ENCODE data around the gene C16orf87.

The C16orf87 gene

DNA sequence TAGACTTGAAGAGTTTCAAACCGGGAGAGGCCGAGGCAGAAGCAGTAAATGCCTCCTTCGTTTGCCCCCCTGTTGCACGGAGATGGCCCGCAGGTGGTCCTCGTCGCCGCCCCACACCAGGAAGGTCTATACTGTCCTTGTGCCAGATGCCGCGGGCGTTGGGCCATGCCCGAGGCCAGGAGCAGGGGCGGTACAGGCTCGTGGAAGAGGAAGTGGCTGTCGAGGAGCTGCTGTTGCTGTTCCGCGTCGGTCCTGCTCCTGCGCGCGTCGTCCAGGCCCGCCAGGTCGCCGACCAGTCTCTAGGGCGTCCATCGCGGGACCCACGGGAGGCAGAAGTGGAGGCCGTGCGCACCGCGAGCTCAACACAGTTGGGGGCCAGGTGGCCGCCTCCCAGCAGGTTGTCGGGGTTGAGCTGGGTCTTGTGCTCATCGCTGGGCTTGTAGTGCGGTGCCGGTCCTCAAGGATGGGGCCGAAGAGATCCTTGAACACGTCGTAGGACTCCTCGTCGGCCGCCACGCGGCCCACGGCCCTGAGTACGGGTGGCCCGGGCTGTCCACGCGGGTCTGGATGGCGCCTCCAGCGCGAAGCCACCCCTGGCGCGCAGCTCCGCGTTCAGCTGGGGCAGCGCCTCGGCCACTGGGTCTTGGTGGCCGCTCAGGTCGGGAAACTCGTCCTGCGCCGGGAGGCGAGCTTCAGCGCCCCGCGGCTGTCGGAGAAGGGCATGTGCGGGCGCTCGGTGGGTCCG is 13.1 kb upstream of the C16orf87 start:
- no peak for DNase-seq

DNA sequence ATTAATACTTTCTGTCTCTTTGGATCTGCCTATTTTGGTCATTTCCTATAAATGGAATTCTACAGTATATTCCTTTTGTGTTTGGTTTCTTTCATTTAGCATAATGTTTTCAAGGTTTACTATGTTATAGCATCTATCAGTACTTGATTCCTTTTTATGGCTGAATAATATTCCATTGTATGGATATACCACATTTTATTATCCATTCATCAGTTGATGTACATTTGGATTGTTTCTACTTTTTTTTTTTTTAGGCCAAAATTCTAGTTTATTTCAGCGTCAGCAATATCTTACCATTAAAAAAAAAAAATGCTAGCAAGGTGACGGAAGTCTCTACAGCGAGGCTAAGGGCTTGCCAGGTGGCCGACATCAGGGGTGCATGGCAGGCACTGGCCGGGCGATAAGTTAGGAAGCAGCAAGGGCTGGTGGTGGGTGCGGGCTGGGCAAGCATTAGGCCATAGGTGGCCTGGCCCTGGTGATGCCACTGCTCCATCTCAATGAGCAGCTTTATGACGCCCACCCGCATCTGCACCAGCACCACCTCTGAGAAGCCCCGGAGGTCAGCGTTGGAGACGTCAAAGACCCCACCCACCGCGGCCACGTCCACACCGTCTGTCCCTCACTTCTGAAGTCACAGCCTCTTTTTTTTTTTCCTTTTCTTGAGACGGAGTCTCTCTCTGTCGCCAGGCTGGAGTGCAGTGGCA is 11.4 kb upstream of the C16orf87 start:
- DNase-seq, result no peak

DNA sequence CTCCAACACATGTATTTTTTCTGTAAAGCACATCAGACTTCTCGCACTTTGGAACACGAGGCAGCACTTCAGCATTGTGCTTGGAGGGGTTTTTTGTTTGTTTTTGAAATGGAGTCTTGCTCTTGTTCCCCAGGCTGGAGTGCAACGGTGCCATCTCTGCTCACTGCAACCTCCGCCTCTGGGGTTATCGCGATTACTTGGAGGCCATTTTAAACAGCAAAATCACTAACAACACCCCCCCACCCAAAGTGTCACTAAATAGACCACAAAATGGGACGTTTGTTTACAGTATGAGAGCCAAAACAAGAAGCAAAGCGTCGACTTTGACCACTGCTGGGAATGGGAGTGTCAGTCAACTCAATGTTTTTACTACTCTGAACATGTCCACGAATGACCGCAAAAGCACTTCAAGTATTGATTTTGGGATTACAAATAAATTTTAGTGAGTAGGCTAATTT is 9.0 kb upstream of the C16orf87 start:
- no peak for DNase-seq

DNA sequence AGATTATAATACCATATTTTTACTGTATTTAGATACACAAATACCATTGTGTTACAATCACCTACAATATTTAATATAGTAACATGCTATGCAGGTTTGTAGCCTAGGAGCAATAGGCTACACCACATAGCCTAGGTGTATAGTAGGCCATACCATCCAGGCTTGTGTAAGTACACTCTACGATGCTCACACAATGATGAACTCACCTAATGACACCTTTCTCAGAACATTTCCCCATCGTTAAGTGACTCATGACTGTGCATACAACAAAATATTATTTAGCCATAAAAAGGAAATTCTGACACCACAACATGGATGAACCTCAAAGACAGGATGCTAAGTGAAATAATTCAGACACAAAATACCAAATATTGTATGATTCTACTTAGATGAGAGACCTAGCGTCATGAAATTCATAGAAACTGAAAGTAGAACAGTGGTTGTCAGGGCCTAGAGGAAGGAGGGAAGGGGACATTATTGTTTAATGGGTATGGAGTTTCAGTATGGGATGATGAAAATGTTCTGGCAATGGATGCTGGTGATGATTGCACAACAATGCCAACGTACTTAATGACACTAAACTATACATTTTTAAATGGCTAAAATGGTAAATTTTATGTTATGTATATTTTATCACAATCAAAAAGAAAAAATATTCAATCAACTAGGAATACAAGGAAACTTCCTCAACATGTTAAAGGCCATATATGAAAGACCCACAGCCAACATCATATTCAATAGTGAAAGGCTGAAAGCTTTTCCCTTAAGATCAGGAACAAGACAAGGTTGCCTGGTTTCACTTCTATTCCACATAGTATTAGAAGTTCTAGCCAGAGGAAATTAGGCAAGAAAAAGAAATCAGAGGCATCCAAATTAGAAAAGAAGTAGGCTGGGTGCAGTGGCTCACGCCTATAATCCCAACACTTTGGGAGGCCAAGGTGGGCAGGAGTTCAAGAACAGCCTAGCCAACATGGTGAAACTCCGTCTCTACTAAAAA is 5.9 kb upstream of the C16orf87 start:
- DNase-seq, result no peak

DNA sequence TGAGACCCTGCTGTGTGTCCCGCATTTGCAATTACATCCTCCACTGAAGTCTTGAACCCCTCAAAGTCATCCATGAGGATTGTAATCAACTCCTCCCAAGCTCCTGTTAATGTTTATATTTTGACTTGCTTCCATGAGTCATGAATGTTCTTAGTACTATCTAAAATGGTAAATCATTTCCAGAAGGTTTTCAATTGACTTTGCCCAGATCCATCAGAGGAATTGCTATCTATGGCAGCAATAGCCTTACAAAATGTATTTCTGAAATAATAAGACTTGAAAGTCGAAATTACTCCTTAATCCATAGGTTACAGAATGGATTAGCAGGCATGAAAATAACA is 2.5 kb upstream of the C16orf87 start:
- DNase-seq, result no peak

DNA sequence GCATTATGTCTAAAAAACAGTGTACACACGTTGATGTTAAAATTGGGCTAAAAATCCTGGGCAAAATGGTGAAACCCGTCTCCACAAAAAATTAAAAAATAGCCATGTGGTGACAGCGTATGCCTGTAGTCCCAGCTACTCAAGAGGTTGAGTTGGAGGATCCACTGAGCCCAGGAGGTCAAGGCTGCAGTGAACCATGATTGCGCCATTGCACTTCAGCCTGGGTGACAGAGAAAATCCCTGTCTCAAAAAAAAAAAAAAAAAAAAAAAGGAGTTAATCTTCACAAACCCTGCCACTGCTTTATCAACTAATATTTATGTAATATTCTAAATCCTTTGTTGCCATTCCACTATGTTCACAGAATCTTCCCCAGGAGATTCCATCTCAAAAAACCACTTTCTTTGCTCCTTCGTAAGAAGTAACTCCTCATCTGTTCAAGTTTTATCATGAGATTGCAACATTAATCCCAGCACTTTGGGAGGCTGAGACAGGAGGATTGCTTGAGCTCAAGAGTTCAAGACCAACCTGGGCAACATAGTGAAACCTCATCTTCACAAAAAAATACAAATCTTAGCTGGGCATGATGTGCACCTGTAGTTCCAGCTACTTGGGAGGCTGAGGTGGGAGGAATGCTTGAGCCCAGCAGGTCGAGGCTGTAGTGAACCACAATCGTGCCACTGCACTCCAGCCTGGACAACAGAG is 1.9 kb upstream of the C16orf87 start:
- no peak for DNase-seq

DNA sequence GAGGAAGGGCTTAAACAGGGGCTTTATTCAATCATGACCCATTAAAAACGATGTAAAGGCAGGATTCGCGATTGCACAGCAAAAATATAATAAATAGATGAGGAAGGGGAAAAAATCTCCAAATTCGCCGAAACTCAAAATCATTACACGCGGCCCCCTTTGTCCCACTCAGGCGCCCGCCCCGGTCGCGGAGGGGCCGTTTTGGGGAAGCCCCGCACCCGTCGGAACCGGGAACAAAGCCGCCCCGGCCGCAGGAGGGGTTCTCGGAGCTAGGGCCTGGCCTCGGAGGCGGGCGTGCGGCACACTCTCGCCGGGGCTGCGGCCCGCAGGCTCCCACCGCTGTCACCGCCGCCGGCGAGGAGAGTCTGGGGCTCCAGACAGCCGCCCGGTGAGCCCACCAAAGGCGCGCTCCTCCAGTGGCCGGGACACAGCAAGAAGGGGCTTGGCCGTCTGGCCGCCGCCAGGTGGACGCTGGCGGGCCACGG is 521 bp downstream of the C16orf87 start:
- DNase-seq, result no peak

DNA sequence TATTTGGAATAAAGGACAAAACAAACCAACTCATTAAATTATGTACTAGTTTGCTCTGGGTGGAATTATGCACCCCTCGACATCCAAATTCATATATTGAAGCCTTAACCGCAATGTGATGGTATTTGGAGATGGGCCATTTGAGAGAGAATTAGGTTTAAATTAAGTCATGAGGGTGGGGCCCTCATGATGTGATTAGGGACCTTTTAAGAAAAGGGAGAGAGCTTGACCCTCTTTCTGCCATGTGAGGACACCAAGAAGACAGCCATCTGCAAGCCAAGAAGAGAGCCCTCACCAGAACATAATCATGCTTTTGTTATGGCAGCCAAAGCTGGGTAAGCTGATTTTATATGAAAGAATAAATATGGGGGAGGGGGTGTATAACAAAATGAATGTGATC is 2.0 kb downstream of the C16orf87 start:
- no peak for DNase-seq

DNA sequence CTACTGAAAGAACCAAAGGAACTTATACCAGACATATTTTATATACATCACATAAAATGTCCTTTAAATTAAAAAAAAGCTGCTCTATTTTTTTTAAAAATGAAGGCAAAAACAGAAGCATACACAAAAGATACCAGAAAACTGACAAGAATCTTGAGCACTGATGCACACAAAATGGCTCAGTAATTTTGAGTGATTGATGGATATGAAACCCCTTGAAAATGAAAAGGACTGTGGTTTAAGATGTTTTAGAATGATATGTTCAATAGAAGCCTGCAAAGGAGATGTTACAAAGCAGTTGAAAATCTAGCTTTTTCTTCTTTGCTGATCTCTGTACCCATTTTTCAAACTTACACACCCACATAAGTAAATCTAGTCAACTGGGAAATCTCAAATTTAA is 2.7 kb downstream of the C16orf87 start:
- no peak for DNase-seq

DNA sequence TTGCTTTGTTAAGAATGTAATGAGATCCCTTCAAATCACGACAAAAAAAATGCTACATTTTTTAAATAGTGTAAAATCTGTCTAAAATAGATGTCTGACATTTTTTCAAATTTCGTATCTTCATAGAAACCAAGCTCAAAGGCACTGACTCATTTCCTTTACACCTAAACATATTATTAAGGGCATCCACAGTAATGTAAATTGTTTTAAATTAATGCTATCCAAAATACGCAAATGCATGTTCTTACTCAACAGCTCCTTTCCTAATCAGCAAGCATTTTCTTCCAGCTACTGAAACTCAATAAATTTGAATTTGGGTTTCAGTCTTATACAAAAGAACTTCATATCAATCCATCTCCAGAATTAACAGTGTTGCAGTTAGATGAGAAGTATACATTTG is 4.3 kb downstream of the C16orf87 start:
- DNase-seq, result no peak

DNA sequence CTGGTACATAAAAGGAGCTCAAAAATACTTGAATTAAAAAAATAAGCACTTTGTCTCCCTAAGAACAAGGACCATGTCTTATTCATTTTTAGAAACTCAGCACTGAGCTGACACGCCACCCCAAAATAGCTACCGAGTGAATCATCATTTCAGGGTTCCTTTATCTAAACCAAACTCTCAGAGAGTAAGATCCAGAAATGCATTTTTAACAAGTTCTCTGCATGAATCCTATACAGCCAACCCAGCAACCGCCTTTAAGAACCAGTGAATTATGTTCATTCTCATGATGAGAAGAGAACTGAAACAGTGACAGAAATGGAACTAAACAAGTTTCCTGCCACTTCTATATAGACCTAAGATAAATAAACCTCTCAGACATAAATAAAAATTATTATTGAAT is 8.7 kb downstream of the C16orf87 start:
- no peak for DNase-seq

DNA sequence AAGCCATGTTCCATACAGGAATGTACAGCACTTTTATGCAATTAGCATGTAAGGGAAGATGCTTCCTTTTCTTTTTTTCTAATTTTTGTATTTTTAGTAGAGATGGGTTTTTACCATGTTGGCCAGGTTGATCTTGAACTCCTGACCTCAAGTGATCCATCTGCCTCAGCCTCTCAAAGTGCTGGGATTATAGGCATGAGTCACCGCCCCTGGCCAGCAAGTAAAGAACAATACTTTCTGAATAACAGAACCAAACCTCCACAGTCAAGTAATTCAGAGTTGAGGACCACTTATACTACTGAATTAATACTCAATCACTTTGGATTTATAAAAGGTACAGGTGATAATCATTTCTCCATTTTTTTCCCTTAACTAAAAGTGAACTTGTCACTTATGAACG is 13.0 kb downstream of the C16orf87 start:
- DNase-seq, result no peak

DNA sequence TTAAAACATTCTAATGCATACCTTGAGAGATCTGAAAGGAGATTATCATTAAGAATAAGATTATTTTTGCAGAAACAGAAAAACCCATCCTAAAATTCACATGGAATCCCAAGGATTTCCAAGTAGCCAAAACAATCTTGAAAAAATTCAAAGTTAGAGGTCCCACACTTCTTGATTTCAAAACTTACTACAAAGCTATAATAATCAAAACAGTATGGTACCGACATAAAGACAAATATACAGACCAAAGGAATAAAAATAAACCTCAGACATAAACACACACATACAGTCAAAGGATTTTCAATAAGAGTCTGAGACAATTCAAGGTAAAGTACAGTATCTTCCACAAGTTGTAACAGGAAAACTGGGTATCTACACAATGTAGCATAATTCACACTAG is 16.2 kb downstream of the C16orf87 start:
- DNase-seq, result no peak

DNA sequence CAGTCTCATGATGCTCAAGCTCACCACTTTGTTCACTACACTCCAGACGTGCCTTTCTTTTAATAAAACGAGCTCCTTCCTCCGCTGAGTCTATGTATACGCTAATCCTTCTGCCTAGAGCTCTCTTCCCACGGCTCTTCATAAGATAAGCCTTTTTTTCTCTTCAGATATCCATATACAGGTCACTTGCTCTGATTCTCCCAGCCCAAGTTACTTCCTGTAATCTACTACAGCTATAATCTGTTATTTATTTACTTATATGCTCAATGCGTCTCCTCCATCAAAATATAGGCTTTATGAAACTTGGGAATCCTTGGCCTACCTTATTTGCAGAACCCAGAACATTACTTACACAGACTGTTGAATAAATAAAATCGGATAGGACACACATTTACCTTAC is 17.4 kb downstream of the C16orf87 start:
- DNase-seq, result no peak

DNA sequence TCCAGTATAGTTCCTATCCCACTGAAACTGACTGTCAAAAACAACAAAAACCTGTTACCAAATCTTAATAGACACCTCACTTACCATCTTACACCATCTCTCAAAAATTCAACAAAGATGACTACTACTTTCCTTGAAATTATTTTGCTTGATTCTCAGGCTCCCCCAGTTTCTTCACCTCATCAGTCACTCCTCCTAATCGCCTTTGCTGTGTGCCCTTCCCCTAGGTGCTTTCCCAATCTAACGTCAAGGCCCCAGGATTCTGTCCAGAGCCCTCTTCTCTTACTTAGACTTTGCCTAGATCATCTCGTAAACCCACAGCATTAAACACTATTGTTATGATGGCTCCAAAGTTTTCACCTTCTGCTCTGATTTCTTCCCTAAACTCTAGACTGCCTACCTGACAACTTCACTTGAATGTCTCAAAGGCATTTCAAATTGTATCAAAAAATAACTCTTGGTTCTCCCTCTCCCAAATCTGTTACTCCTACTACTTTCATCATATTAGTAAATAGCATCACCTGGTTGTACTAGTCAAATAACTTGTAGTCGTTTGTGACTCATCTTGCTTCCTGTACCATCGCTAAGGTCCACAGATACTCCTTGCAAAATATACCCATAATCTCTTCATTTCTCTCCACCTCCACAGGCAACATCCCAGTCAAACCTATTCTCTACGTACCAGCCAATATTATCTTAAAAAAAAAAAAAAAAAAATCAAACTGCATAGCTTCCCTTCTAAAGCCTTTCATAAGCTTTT is 18.0 kb downstream of the C16orf87 start:
- DNase-seq, result no peak

DNA sequence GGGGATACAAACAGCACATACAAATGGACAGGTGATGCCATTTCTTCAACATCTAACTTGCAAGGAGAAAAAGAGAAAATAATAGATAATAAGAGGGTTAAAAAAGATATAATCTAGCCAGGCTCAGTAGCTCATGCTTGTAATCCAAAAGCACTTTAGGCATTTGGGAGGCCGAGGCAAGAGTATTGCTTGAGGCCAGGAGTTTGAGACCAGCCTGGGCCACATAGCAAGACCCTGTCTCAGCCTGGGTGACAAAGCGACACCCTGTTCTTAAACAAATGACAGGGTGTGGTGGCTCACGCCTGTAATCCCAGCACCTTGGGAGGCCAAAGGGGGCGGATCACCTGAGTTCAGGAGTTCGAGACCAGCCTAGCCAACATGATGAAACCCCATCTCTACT is 19.3 kb downstream of the C16orf87 start:
- no peak for DNase-seq

DNA sequence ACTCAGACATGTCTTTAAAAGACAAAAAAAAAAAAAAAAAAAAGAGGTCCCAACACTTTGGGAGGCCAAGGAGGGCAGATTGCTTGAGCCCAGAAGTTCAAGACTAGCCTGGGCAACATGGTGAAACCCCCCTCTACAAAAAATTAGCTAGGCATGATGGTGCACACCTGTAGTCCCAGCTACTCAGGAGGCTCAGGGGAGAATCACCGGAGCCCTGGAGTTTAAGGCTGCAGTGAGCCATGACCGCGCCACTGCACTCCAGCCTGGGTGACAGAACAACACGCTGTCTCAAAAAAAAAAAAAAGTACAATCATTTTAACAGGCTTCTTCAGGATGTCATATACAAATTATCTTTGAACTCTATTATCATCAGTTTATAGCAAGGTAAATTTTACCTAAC is 22.0 kb downstream of the C16orf87 start:
- DNase-seq, result no peak

DNA sequence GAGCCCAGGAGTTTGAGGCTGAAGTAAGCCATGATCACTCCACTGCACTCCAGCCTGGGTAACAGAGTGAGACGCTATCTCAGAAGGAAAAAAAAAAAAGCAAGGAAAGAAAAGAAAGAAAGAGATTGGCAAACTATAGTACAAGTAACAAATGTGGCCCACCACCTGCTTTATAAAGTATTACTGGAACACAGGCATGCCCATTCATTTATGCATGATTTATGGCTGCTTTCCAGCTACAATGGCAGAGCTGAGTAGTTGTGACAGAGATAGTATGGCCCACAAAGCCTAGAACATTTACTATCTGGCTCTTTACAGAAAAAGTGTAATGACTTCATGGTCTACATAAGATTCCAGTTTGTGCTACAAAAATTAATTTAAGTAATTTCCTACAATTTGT is 23.6 kb downstream of the C16orf87 start:
- no peak for DNase-seq

DNA sequence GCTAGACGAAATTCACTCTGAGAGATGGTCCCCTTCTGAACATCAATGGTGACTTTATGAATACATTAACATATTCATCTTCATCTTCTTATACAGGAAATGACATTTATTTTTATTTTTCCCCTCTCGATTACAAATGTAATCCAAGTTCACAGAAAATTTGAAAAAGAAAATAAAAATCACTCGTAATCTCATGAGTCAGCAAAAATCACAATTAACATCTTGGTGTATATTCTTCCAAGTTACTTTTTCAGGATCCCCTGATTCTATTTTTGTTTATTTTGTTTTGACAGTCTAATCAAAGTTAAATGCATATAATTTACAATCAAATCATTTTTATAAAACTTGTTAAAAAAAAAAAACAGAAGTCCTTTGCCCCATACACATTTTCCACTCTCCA is 27.6 kb downstream of the C16orf87 start:
- DNase-seq, result no peak

DNA sequence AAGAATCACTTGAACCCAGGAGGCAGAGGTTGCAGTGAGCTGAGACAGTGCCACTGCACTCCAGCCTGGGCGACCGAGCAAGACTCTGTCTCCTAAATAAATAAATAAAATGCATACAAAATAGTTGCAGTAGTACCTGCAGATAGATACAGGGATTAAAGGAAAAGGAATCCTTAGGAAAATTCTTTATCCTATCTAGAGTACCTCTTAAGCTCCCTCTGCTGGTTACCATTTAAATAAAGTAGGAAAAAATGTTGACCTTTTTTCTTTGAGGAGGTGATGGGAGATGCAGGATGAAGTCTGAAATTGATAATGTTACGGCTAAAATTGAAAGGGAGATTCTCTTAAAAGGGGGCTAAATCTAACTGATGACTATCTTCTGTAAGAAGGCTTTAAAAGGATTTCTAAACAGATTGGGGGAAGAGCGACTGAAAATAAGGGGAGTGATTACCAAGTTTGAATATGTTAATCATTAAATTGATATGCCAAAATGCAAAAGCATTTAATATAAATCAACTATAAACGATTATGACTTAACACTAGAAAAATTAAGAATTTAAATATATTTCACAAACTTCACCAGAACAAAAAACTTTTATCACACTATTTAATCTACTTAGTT is 29.4 kb downstream of the C16orf87 start:
- DNase-seq, result peak in 1 of 2 experiments; percentile 4

DNA sequence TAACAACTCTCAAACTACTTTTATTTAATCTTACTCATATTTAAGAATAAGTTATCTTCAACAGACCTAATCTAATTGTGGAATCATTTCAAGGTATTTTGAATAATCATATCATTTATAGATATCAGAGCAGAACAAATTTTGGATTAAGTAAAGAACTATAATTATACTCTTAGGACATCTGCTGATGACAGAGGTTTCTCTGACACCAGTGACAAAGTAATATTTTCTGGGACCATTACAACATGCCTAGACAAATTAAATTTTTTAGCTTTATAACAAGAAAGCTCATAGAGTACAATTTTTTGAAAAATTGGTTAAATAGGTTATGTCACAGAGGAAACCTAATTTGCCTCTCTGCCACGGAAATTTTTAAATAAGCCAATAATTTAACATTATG is 30.5 kb downstream of the C16orf87 start:
- no peak for DNase-seq

All from NCI-H2081 (cell line).